Measurements from ENCODE around the gene SRD5A1. TPM values are rescaled to one million over a fixed set of nuclear protein-coding genes. Genes with fewer than 3 reads are reported as not detected.

The SRD5A1 gene
- total RNA-seq, 1 donor from 2014 or later, result 3.6 TPM

- DNase-seq, result no peak
These were observed 53.3 kb downstream of the SRD5A1 start for GRCh38 chr5:6686501-6686900.

GRCh38 chr5:6686915-6687409, 53.7 kb downstream of the SRD5A1 start:
- DNase-seq, result peak; percentile 79

- no peak for DNase-seq
These were observed 54.3 kb downstream of the SRD5A1 start for GRCh38 chr5:6687505-6687904.

- no peak for DNase-seq
These were observed 59.7 kb downstream of the SRD5A1 start for GRCh38 chr5:6692906-6693305.

- DNase-seq, result no peak
These were observed 65.5 kb downstream of the SRD5A1 start for GRCh38 chr5:6698696-6699095.

GRCh38 chr5:6699357-6699756, 66.1 kb downstream of the SRD5A1 start:
- DNase-seq, result no peak

- no peak for DNase-seq
These were observed 66.9 kb downstream of the SRD5A1 start for GRCh38 chr5:6700074-6700684.

GRCh38 chr5:6700685-6701355, 67.6 kb downstream of the SRD5A1 start:
- no peak for DNase-seq

GRCh38 chr5:6701491-6701890, 68.3 kb downstream of the SRD5A1 start:
- DNase-seq, result no peak

GRCh38 chr5:6702633-6703032, 69.4 kb downstream of the SRD5A1 start:
- DNase-seq, result no peak

GRCh38 chr5:6703806-6704205, 70.6 kb downstream of the SRD5A1 start:
- DNase-seq, result no peak

- DNase-seq, result peak; percentile 73
These were observed 71.2 kb downstream of the SRD5A1 start for GRCh38 chr5:6704361-6704851.

GRCh38 chr5:6705088-6705487, 71.8 kb downstream of the SRD5A1 start:
- DNase-seq, result peak; percentile 1

- DNase-seq, result no peak
These were observed 72.7 kb downstream of the SRD5A1 start for GRCh38 chr5:6705959-6706358.

GRCh38 chr5:6707852-6708251, 74.6 kb downstream of the SRD5A1 start:
- no peak for DNase-seq

- peak; percentile 3 for DNase-seq
These were observed 75.6 kb downstream of the SRD5A1 start for GRCh38 chr5:6708814-6709213.

GRCh38 chr5:6710070-6710469, 76.8 kb downstream of the SRD5A1 start:
- DNase-seq, result no peak

- no peak for DNase-seq
These were observed 77.5 kb downstream of the SRD5A1 start for GRCh38 chr5:6710551-6711318.

- DNase-seq, result no peak
These were observed 78.3 kb downstream of the SRD5A1 start for GRCh38 chr5:6711409-6712141.

- peak; percentile 58 for DNase-seq
These were observed 78.9 kb downstream of the SRD5A1 start for GRCh38 chr5:6712142-6712576.

GRCh38 chr5:6712577-6713273, 79.5 kb downstream of the SRD5A1 start:
- DNase-seq, result peak; percentile 99

Data from tongue (tissue), 2 donors.